Pulmonary artery endothelial cell (primary cell): ENCODE measurements around the gene ABI1. TPM values are rescaled to one million over a fixed set of nuclear protein-coding genes. Genes with fewer than 3 reads are reported as not detected.
"Not testable (repeated sequence)": the region's sequence is repeated elsewhere in the genome, so short reads cannot be mapped to it uniquely, and the experiment has no call there.

Experiments used
- DNase-seq: peaks from one replicate; pipeline ENCODE4 v3.0.0-alpha.2; 2011; ENCODE audit warnings: low read depth, low spot score
- total RNA-seq: library from RNA; depleted of rRNA; stranded (reverse); fragments of >200 nt; gene quantifications from 2 replicates; pipeline ENCODE4 v1.2.3, GENCODE V29; 2014

Gene ABI1
- total RNA-seq = 35.0 and 40.3 TPM in 2 replicates

DNA sequence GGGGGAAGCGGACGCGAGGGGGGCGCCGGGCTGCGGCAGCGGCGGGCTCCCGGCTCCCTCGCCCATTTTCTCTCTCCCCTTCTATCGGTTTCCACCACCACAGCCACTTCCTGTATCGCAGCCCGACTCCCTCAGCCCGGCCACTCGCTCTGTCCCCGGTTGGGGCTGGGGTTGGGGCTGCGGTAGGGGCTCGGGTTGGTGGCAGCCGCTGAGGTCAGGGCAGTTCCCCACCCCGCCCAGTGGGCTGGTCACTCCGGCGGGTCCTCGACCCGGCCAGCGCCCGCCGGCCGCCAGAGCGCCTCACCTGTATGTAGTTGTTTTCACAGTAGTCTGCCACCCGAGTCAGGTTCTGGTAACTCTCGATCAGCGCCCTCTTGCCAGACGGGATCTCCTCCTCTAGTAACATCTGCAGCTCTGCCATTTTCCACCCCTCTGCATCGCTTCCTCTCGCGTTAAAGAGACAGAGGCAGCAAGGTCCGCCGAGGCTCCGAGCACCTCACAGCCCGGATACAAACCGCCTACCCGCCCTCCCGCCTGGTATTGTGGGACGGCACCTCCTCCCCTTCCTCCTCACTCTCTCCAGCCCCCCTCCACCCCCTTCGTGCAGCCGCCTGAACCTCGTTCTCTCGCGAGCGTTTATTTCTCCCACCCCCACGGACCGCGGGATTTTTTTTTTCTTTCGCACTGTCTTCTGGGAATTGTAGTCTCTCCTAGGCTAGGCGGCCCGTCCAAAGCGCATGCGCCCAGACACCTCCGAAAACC is at the start of gene ABI1:
ABI1 (minus strand) TSS at position 516 of the 762 bp plus-strand sequence; CDS start at position 421, 95 bp downstream.
- DNase-seq = peak; percentile 92

GRCh38 chr10:26909753-26910152 is 49.0 kb upstream of the ABI1 start:
- no peak for DNase-seq

GRCh38 chr10:26905253-26905781 is 44.6 kb upstream of the ABI1 start:
- not testable (repeated sequence) for DNase-seq

DNA sequence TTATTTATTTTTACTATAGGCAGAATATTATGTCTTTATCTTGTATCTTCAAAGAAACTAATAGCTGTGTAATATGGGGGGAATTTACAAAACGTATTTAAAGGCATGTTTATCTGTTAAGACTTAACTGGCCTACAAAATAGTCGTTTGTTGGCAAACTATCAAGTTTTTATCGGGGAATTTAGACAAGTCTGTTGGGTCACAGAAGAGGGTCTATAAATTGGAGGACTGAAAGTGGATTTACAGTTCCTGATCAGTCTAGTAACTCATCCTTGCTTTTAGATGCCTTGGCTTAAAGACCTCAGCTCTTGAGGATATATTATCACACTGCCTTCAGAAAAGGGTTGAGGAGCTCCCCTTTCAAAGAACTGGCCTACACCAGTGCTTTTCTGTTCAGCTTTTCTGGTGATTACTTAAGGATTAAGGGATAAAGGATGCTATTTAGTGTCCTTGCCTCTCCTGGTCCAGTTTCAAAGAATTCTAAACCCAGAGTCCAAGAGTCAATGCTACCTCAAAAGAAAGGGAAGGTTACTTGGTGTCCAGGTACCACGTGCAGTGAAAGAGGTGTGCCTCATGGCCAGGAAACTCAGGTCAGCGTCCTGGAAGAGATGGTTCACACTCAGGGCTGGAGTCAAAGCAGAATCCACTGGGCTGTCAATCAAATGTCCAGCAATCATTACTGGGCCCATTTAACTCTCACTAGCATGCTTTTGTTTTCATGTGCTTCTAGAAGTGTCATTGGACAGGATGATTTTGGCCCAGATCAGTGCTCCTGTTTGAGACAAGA is 42.9 kb upstream of the ABI1 start:
- no peak for DNase-seq

DNA sequence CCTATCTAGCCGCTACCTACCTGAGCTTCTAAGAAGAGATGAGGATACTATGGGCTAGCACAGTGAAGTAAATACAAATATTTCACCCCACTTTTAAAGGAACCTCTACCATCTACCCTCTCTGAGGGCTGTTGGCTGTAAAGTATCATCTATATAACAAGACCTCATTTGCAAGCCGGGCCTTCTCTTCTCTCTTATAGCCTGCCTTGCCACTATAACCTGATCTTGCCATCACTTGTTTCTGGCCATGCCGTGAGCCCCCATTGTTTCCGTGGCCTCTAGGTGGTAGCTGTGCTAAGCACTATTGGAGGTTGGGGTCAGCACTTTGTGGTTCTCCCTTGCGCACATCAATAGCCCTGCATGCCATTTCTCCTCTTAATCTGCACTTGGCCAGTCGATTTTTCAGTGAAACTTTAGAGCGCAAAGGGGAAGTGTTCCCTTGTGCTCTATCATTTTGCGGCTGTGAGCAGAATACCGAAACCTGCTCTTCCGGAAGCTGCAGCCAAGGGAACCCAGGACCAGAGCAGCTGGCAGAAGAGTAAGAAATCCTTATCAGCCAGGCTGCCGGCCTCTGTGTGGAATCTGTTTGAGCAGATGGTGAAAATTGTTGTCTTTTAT is 31.7 kb upstream of the ABI1 start:
- not testable (repeated sequence) for DNase-seq

- DNase-seq = peak; percentile 45
Measured at GRCh38 chr10:26890956-26891355, 30.2 kb upstream of the ABI1 start.

DNA sequence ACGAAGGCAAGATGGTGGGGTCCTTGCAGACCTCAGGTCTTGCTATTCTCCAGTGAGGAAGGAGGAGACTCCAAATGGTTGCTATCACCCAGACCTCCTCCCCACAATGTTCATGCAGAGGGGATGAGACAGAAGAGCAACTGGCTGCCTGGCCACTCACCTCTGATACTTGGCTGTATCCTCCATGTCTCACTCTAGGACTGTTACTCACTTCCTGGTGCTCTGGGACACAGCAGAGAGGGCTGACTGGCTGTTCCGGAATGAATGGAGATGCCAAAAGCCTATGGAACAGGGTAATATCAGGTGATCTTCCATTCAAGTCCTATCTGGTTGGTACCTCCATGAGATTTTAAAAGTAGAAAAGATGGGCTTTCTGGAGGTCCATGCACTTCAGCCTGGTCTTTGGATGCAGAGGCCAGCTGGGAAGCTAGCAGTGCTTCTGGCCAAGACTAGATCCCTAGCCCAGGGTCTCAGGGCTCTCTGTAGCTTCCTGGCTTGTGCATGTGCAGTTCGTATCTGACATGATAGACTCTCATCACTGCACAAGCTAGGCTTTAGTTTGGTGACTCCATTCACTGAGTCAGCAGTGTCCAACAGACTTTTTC is 27.0 kb upstream of the ABI1 start:
- DNase-seq = no peak

- peak; percentile 26 for DNase-seq
Measured at GRCh38 chr10:26881600-26882331, 21.0 kb upstream of the ABI1 start.

- no peak for DNase-seq
Measured at GRCh38 chr10:26879744-26880143, 19.0 kb upstream of the ABI1 start.

DNA sequence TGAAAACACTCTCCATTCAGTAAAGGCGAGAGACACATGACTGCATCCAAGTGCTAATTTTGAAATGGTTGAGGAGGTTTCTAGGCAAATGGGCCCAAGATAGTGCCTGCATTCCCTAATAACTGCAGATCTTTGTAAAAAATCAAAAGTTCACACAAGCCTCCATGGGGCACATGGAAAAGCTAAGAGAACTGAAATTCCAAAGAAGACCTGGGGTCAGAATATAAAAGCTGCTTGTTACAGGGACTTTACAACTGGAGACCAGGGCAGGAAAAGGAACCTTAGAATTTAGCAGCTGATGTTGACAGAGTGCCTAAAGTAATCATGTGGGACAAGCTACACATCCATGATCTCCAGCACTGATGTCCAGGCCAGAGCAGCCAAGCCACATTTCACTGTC is 10.0 kb upstream of the ABI1 start:
- no peak for DNase-seq

DNA sequence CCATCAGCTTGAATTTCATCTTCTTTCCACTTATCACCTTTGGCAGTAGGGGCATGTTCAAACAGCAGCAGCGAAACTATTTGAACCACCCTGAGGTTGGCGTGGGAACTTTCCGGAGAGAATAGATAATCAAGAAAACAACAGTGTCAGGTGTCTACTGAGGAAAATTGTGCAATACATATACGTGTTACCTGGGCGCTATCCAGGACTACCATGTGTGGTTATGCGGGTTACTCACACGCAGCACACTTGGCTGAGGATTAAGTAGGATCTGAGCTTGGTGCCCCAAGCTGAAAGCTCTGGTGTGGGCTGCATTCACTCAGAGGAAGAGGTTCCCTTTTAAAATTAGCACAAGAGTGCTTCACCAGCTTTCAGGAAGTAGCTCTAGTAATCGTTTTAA is 8.8 kb upstream of the ABI1 start:
- DNase-seq = no peak

- no peak for DNase-seq
Measured at GRCh38 chr10:26863351-26864076, 2.8 kb upstream of the ABI1 start.

DNA sequence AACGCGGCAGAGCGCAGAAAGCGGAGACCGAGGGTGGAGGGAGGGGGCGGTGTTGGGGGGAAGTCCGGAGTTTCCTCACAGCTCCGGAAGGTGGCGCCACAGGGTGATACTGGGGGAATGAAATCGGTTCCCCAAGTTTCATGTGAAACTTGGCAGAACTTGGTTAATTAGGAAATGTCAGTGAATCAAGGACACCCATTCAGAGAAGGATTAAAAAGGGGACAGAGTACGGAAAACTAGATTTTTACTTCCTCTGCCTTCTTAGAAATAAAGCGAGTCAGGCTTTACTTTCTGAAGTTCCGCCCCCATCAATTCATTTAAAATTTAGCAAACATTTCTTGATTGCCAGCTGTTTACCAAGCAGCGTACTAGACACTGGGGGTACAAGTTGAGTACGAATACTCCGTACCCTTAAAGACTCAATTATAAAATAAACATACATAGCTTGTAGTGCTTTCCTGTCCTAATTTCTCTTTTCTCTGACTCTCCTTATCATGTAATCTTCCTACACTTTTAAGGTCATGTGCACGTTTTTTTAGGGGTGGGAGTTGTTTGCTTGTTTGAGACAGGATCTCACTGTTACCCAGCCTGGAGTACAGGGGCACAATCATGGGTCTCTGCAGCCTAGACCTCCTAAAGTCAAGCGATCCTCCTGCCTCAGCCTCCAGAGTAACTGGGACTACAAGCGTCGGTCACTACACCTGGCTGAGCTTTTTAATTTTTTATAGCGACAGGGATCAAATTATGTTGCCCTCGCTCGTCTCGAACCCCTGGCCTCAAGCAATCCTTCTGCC is 644 bp upstream of the ABI1 start:
- DNase-seq = no peak

DNA sequence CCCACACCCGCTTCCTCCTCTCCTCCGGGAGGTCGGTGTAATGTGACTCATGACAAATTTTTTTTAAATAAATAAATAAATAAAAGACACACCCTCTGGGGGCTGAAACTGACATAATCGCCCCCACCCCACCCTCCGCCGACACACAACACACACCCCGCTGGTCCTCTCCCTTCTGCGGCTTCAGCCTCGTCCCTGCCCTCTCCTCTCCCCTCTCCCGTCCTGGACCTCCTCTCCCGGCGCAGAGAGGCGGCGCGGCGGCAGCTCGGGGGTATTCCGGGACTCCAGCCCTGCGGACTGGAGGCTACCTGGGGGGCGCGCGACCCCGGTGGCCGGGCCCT is 686 bp downstream of the ABI1 start:
- peak; percentile 30 for DNase-seq

DNA sequence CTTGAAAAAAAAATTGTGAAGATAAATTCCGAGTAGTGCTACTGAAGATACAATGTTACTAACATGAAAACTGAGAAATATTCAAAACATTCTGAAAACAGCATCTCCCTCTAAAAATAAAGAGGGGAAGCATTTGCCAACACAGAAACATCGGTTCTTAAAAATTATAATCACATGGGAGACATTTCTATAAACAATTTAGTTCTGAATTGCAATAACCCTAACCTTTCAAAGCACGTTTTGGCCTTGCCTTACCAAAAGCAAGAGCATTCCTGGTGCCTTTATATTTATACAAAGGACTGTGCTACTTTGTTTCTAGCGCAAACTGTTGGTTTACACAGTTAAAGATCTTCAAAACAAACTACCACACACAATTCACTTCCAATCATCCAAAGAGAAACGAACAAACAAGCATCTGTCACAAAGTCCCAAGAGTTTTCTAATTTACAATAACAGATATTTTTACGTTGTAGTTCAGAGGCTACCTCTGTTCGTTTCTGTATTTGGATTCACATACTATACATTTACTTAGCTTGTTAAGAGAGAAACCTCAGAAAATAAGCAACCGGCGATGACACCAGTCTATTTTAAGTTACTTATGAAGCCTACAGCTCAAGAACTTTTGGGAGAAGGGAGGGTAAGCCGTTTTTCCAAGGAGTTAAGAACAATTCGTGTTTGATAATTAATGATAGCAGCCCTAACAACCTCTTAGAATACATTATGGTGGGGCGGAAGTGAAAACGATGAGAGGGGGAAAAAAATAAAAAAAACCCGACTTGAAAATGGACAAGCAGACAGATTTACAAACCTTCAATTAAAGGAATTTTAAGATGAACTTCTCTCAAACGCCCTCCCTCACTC is 1.3 kb downstream of the ABI1 start:
- no peak for DNase-seq

GRCh38 chr10:26858707-26859034 is 2.1 kb downstream of the ABI1 start:
- no peak for DNase-seq

DNA sequence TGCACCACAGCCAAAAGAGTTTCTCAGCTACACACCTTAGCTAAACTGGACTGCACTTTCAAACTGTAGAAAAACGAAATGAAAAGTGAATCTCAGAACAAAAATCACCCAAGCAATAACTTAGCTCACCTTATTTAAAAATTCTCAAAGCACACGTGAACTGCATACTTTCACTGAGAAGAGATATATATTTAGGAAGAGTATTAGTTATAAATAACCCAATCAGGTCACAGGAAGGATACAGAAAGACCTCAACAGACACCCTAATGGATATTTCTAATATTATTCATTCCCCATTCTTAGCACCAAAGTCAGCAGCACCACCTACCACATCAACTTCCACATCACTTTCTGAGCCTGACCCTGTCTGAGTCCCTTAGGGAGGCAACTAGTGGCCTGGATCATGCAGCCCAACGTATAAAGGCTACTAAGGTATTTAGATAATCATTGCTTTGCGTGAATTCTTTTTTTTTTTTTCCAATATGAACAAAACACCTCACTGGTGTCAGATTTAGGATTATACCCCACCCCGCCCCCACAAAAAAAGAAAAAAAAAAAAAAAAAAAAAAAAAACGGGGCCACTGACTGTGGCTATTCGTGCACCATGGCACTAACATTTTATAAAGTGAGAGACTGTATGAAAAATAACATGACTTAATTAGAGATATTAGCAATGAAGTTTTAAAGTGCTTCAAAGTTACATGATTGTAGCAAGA is 2.6 kb downstream of the ABI1 start:
- DNase-seq = no peak

DNA sequence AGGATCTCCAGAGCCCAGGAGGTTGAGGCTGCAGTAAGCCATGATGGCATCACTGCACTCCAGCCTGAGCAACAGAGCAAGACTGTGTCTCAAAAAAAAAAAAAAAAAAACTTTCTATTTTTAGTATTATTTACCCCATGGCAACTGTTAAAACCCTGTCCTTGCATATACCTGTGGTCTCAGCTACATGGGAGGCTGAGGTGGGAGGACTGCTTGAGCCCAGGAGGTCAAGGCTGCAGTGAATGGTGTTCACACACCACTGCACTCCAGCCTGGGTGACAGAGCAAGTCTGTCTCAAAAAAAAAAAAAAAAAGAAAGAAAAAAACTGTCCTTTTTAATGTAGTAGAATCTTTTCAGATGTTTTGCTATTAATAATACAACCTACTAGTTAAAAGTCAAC is 3.2 kb downstream of the ABI1 start:
- not testable (repeated sequence) for DNase-seq
